Nephron progenitor cell (in vitro differentiated cells): ENCODE measurements around the gene ALX3.

Source experiments
- DNase-seq: peaks from one replicate; pipeline ENCODE4 v3.0.0; 2021
- H3K27ac Mint-ChIP-seq: 2 replicates; pipeline ENCODE4 v1.8.0; 2021; ENCODE audit warnings: mild to moderate bottlenecking, moderate library complexity, mixed read lengths
- H3K27me3 Mint-ChIP-seq: 2 replicates; pipeline ENCODE4 v1.8.0; 2021; ENCODE audit warnings: mild to moderate bottlenecking, low read depth, mixed read lengths; ENCODE audit not compliant: poor library complexity
- H3K36me3 Mint-ChIP-seq: 2 replicates; pipeline ENCODE4 v1.8.0; 2021; ENCODE audit warnings: low read depth, mixed read lengths
- H3K4me1 Mint-ChIP-seq: 2 replicates; pipeline ENCODE4 v1.8.0; 2021; ENCODE audit warnings: mixed read lengths
- H3K4me3 Mint-ChIP-seq: 2 replicates; pipeline ENCODE4 v1.8.0; 2021; ENCODE audit warnings: mild to moderate bottlenecking, moderate library complexity, mixed read lengths
- H3K9me3 Mint-ChIP-seq: 2 replicates; pipeline ENCODE4 v1.8.0; 2021; ENCODE audit warnings: mild to moderate bottlenecking, moderate library complexity, mixed read lengths
- TF ChIP-seq, protein P1 (sequence below): fragments of 200-600 bp; sonication (generic); IDR thresholded peaks from 2 replicates; pipeline ENCODE4 v1.5.0; 2021; ENCODE audit warnings: antibody characterized with exemption

Gene ALX3

DNA sequence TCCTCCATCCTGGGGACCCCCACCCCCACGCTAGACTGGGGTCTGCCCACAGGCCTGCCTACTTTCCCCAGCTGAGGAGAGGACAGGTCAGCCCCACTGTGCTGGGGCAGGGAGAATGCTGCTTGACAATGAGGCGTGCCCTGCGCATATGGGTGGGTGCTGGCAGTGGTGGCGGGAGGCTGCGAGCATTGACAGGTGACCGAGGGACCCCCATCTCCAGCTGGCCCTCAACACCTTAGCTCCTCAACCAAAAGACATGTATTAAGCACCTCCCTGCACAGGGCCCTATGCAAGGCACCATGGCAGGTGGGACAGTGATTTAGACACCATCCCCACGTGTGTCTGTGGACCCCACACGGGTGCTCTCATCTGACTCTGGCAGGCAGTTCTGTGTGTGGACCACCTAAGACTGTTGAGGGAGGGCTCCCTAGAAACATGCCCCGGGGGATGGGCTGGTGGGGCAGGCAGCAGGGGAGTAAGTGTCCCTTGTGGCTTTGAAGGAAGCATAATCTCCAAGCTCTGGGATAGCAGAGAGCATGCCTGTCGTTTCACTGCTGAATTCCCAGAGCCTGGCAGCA is 18.4 kb upstream of the ALX3 start:
- peaks cover 84% of the 10 kb centered on the region for H3K27me3 Mint-ChIP-seq
- no peak for DNase-seq
- no peaks in the 10 kb centered on the region for H3K9me3 Mint-ChIP-seq
- no peak overlapping the region for H3K4me3 Mint-ChIP-seq
- H3K4me1 Mint-ChIP-seq = peaks cover 40% of the 10 kb centered on the region
- H3K36me3 Mint-ChIP-seq = no peaks in the 10 kb centered on the region
- H3K27ac Mint-ChIP-seq = no peak overlapping the region
- TF ChIP-seq, protein P1, sequence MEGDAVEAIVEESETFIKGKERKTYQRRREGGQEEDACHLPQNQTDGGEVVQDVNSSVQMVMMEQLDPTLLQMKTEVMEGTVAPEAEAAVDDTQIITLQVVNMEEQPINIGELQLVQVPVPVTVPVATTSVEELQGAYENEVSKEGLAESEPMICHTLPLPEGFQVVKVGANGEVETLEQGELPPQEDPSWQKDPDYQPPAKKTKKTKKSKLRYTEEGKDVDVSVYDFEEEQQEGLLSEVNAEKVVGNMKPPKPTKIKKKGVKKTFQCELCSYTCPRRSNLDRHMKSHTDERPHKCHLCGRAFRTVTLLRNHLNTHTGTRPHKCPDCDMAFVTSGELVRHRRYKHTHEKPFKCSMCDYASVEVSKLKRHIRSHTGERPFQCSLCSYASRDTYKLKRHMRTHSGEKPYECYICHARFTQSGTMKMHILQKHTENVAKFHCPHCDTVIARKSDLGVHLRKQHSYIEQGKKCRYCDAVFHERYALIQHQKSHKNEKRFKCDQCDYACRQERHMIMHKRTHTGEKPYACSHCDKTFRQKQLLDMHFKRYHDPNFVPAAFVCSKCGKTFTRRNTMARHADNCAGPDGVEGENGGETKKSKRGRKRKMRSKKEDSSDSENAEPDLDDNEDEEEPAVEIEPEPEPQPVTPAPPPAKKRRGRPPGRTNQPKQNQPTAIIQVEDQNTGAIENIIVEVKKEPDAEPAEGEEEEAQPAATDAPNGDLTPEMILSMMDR = no peak

DNA sequence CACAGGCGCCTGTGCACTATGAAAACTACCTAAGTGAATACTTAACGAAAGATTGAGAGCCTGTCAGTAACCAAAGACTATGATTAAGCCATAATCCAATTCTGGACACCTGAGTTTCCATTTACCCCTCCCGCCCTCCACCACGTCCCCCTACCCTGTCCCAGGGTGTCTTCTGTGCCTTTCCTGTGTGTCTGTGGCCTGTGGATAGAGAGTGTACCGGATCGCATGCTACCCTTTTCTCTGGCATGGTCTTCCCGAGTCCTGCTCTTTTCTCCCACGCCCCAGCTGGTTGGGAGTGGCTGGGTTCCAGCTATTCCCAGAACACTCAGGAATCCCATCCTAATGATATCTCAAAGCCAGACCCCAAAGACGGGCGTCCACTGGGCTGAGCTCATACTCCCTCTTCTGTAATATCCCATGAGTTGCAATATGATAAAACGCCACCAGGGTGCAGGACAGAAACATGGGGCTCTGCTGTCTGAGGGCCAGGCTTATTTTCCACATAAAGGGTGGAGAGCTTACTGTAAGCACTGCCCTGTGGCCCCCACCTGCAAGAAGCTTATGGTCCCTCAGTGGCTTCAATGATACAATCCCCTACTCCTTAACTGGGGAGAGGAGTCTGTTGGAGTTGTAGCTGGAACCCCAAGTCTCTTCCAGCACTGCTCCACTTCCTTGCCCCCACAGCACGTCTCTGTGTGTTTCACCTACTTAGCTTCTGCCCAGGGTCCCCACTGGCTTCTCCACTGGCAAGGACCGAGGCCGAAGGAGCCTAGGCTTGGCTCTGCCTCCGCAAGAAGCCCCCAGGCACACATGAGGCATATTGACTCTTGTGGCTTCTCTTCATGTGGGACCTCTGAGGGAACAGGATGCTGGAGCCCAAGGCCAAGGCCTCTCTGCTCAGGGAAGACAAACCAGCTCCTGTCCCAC is 17.6 kb upstream of the ALX3 start:
- Mint-ChIP-seq H3K27ac (no peak overlapping the region), H3K36me3 (no peaks in the 10 kb centered on the region), H3K9me3 (no peaks in the 10 kb centered on the region), H3K4me3 (no peak overlapping the region), H3K27me3 (peaks cover 84% of the 10 kb centered on the region), H3K4me1 (peaks cover 47% of the 10 kb centered on the region)
- TF ChIP-seq, protein P1 = peak; percentile 63
- peak; percentile 64 for DNase-seq

DNA sequence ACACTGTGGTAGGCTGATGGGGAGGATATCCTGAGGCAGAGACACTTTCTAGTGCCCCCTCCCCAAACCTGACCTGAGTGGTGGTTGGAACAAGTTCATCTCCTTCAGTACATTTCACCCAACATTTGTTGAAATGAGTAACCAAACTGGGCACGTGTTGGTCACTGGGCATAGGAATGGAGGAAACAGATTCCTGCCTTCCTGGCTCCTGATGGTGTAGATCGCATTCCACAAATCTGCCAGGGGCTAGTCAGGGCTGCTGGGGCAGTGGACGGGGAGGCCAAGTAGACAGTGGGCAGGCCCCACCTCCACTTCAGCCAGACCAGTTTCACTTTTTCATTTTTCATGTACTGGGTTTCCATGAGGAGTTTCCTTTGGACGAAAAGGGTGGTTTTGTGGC is 16.5 kb upstream of the ALX3 start:
- Mint-ChIP-seq H3K36me3 (no peaks in the 10 kb centered on the region), H3K9me3 (no peaks in the 10 kb centered on the region), H3K4me3 (no peak overlapping the region), H3K27me3 (peaks cover 84% of the 10 kb centered on the region), H3K4me1 (peaks cover 48% of the 10 kb centered on the region), H3K27ac (no peak overlapping the region)
- TF ChIP-seq, protein P1 = no peak
- no peak for DNase-seq

DNA sequence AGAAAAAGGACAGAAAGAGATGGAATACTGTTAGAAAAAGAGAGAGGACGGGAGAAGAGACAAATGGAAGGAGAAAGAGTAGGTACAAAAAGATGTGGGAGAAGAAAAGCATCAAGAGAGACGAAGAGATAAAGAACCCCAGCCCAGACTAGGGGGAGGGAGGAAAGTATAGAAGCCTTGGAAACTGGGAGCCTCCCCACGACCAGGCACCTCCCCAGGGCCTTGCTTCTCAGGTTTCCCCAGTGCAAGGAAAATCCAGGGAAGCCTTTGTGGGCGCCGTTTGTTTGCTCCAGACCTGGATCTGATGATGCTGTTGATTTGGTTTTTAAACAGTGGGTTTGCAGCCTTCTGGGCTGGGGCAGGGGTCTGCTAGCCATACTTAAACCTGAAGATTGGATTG is 15.2 kb upstream of the ALX3 start:
- DNase-seq = no peak
- peaks cover 87% of the 10 kb centered on the region for H3K27me3 Mint-ChIP-seq
- no peaks in the 10 kb centered on the region for H3K36me3 Mint-ChIP-seq
- peaks cover 48% of the 10 kb centered on the region for H3K4me1 Mint-ChIP-seq
- no peaks in the 10 kb centered on the region for H3K9me3 Mint-ChIP-seq
- H3K4me3 Mint-ChIP-seq = no peak overlapping the region
- TF ChIP-seq, protein P1 = no peak
- no peak overlapping the region for H3K27ac Mint-ChIP-seq

DNA sequence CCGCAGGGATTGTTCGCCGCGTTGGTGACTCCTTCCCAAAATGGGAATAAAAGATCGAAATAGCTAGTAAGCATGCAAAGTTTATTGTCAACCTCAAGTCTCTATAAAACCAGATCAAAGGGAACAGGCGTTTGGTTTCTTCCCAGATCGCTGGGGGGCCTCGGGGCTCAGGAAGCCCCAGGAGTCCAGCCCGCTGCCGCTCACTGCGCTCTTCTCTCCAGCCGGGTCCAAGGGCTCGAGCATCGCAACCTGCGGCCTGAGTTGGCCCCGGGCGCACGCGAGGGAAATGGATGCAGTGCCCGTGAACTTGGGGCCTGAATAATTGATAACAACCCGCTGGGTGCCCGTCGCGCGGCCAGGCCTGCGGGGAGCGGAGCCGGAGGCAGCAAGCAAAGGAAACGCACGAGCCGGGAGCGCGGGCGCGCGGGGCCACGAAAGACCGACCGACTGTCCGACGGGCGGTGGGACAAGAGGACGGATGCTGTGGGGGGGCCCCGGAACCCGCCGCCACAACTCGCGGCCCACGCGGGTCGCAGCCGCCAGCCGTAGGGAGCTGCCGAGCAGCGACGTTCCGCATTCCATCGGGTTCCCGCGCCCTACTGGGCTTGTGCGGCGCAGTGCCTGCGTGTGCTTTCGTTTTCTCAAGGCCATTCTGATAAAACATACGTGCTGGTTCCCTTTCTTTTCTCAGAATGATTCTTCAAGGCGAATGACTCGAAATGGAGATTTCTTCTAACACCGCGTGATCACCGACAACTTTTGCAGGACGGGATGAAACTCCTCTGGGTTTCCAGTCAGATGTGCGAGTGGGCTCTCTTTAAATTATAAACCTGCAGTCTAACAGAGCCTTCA is 14.0 kb upstream of the ALX3 start:
- TF ChIP-seq, protein P1 = no peak
- H3K4me1 Mint-ChIP-seq = peaks cover 38% of the 10 kb centered on the region
- no peak overlapping the region for H3K27ac Mint-ChIP-seq
- no peaks in the 10 kb centered on the region for H3K36me3 Mint-ChIP-seq
- peaks cover 88% of the 10 kb centered on the region for H3K27me3 Mint-ChIP-seq
- no peaks in the 10 kb centered on the region for H3K9me3 Mint-ChIP-seq
- peak overlapping the region; percentile 61 for H3K4me3 Mint-ChIP-seq
- peak; percentile 50 for DNase-seq
